ENCODE data around the gene BICD1.

BICD1 gene

GRCh38 chr12:32344047-32344446, 237.4 kb downstream of the BICD1 start:
- DNase-seq (ENCODE audit: low read depth): no peak
- H3K4me3 ChIP-seq (ENCODE audit: low read depth, low read length): no peak overlapping the region
- no peak for TF ChIP-seq CTCF (conservative IDR thresholded peaks at IDR 0.05; ENCODE audit: low read depth, low read length)

- TF ChIP-seq CTCF (conservative IDR thresholded peaks at IDR 0.05; ENCODE audit: low read depth, low read length): no peak
- DNase-seq (ENCODE audit: low read depth): no peak
These were observed 246.9 kb downstream of the BICD1 start for GRCh38 chr12:32353540-32353939.

GRCh38 chr12:32357601-32358249, 251.1 kb downstream of the BICD1 start:
- no peak for TF ChIP-seq CTCF (conservative IDR thresholded peaks at IDR 0.05; ENCODE audit: low read depth, low read length)
- H3K4me3 ChIP-seq (ENCODE audit: low read depth, low read length): no peak overlapping the region
- no peak for DNase-seq (ENCODE audit: low read depth)

More at GRCh38 chr12:32353540-32353939, 246.9 kb downstream of the BICD1 start:
- no peak overlapping the region for H3K4me3 ChIP-seq (ENCODE audit: low read depth, low read length)

GRCh38 chr12:32360956-32361355, 254.3 kb downstream of the BICD1 start:
- TF ChIP-seq CTCF (conservative IDR thresholded peaks at IDR 0.05; ENCODE audit: low read depth, low read length): no peak
- H3K4me3 ChIP-seq (ENCODE audit: low read depth, low read length): no peak overlapping the region
- no peak for DNase-seq (ENCODE audit: low read depth)

- no peak for DNase-seq (ENCODE audit: low read depth)
- no peak for TF ChIP-seq CTCF (conservative IDR thresholded peaks at IDR 0.05; ENCODE audit: low read depth, low read length)
- H3K4me3 ChIP-seq (ENCODE audit: low read depth, low read length): no peak overlapping the region
These were observed 256.2 kb downstream of the BICD1 start for GRCh38 chr12:32362892-32363291.

GRCh38 chr12:32365473-32366064, 258.9 kb downstream of the BICD1 start:
- TF ChIP-seq CTCF (conservative IDR thresholded peaks at IDR 0.05; ENCODE audit: low read depth, low read length): peak; percentile 88
- DNase-seq (ENCODE audit: low read depth): peak; percentile 92
- H3K4me3 ChIP-seq (ENCODE audit: low read depth, low read length): no peak overlapping the region

GRCh38 chr12:32366714-32367113, 260.1 kb downstream of the BICD1 start:
- no peak for DNase-seq (ENCODE audit: low read depth)
- H3K4me3 ChIP-seq (ENCODE audit: low read depth, low read length): no peak overlapping the region
- TF ChIP-seq CTCF (conservative IDR thresholded peaks at IDR 0.05; ENCODE audit: low read depth, low read length): no peak

Measured in choroid plexus epithelial cell (primary cell).